GM12878 (cell line): ENCODE data around the gene PTPRQ. TPM values are rescaled to one million over a fixed set of nuclear protein-coding genes. Genes with fewer than 3 reads are reported as not detected.

ENCODE experiments used
- ATAC-seq: fragments of 200-7000 bp; cut with Tn5 transposase; 3 replicates; pipeline ENCODE4 v1.9.1; 2020; ENCODE audit warnings: mild to moderate bottlenecking, moderate library complexity
- BruUV-seq: library from RNA; stranded (reverse); fragments of 400-500 nt; replicated peaks from 2 replicates; lab custom pipeline; 2021; lab: Mats Ljungman, UMichigan
- CTCF ChIA-PET: fragments of 300-600 bp; sonication (Branson Sonifier 250); formaldehyde crosslinking; extraction: SDS; loops from one replicate; lab custom pipeline; 2021; ENCODE audit warnings: inconsistent platforms; lab: Yijun Ruan, JAX
- POLR2A ChIA-PET: fragments of 350-600 bp; formaldehyde crosslinking; extraction: SDS; loops from one replicate; lab custom pipeline; 2021; ENCODE audit warnings: inconsistent platforms; lab: Charles Lee
- RAD21 ChIA-PET: fragments of 300-600 bp; sonication (Branson Sonifier 250); formaldehyde crosslinking; loops from one replicate; lab custom pipeline; 2023; ENCODE audit warnings: antibody characterized with exemption; ENCODE audit not compliant: unreplicated experiment; lab: Charles Lee
- SMC1A ChIA-PET: fragments of 300-600 bp; sonication (Branson Sonifier 250); formaldehyde crosslinking; loops from one replicate; lab custom pipeline; 2023; ENCODE audit not compliant: unreplicated experiment, uncharacterized antibody; lab: Charles Lee
- DNase-seq: peaks from one replicate; pipeline ENCODE4 v3.0.0-alpha.2; 2011; ENCODE audit warnings: low read depth, low spot score
- FAIRE-seq: peaks from 3 replicates; lab custom pipeline; 2011; peaks lifted over from hg19 to GRCh38; lab: Jason Lieb, UNC
- H2AFZ ChIP-seq: 2 replicates; pipeline ENCODE4 v1.6.0; 2011; ENCODE audit warnings: low read depth, low read length, control low read depth; ENCODE audit not compliant: control insufficient read depth
- H3K27ac ChIP-seq: 2 replicates; pipeline ENCODE4 v1.5.1; 2011; ENCODE audit warnings: control low read depth; ENCODE audit not compliant: control insufficient read depth, insufficient read depth
- H3K27me3 ChIP-seq, 2 experiments: replicated peaks in 1 of 2; 2 replicates each; pipeline versions ENCODE4 v1.6.0 to v1.6.1; 2011; ENCODE audit warnings: low read length in 1 of 2; ENCODE audit not compliant: control insufficient read depth in 2 of 2, insufficient read depth in 2 of 2
- H3K36me3 ChIP-seq, 2 experiments: 2 replicates each; pipeline ENCODE4 v1.5.1; 2011; ENCODE audit warnings: low read length in 1 of 2; ENCODE audit not compliant: control insufficient read depth in 2 of 2, insufficient read depth in 2 of 2
- H3K4me1 ChIP-seq: 2 replicates; pipeline ENCODE4 v1.6.1; 2011; ENCODE audit warnings: mild to moderate bottlenecking, low read length, moderate library complexity, mixed read lengths; ENCODE audit not compliant: control insufficient read depth, insufficient read depth
- H3K4me2 ChIP-seq: 2 replicates; pipeline ENCODE4 v1.6.0; 2011; ENCODE audit warnings: control low read depth; ENCODE audit not compliant: control insufficient read depth, insufficient read depth
- H3K4me3 ChIP-seq: fragments of 200-600 bp; sonication (generic); 2 replicates; pipeline ENCODE4 v1.5.1; 2016
- H3K79me2 ChIP-seq: 2 replicates; pipeline ENCODE4 v1.6.0; 2011; ENCODE audit warnings: low read length; ENCODE audit not compliant: control insufficient read depth, insufficient read depth
- H3K9ac ChIP-seq: 2 replicates; pipeline ENCODE4 v1.8.0; 2011; ENCODE audit warnings: low read length, control low read depth, mixed read lengths; ENCODE audit not compliant: control insufficient read depth, insufficient read depth
- H3K9me3 ChIP-seq: replicated peaks from 3 replicates; pipeline ENCODE4 v1.5.1; 2011; ENCODE audit warnings: mild to moderate bottlenecking, low read length; ENCODE audit not compliant: control insufficient read depth, insufficient read depth
- H4K20me1 ChIP-seq: 2 replicates; pipeline ENCODE4 v1.6.0; 2011; ENCODE audit not compliant: control insufficient read depth, insufficient read depth
- ASH2L ChIP-seq: fragments of 300-600, 200-600 bp; sonication (generic); IDR thresholded peaks from 2 replicates; pipeline ENCODE4 v1.6.1; 2017; ENCODE audit warnings: low read depth, mild to moderate bottlenecking, borderline replicate concordance
- CBX5 ChIP-seq: sonication (generic); IDR thresholded peaks from 2 replicates; pipeline ENCODE4 v1.6.1; 2016; ENCODE audit warnings: low read depth, moderate library complexity, mild to moderate bottlenecking, inconsistent platforms
- E2F4 ChIP-seq: IDR thresholded peaks from 2 replicates; pipeline ENCODE4 v1.6.1; 2012; ENCODE audit warnings: low read depth, low read length, improper control_type of control experiment
- IRF5 ChIP-seq: fragments of 450-650 bp; IDR thresholded peaks from 2 replicates; pipeline ENCODE4 v1.6.1; 2017; ENCODE audit warnings: borderline replicate concordance
- SUZ12 ChIP-seq: fragments of 200-600 bp; sonication (generic); IDR thresholded peaks from one replicate; pipeline ENCODE4 v1.6.1; 2018; ENCODE audit warnings: antibody characterized with exemption, mild to moderate bottlenecking; ENCODE audit not compliant: unreplicated experiment
- YBX1 ChIP-seq: fragments of 450-650 bp; IDR thresholded peaks from 2 replicates; pipeline ENCODE4 v1.6.1; 2016; ENCODE audit warnings: antibody characterized with exemption
- ZBTB40 ChIP-seq: fragments of 450-650 bp; IDR thresholded peaks from 2 replicates; pipeline ENCODE4 v1.6.1; 2016; ENCODE audit warnings: mild to moderate bottlenecking, moderate library complexity, borderline replicate concordance
- ZNF217 ChIP-seq: fragments of 450-650 bp; IDR thresholded peaks from 2 replicates; pipeline ENCODE4 v1.6.1; 2017; ENCODE audit warnings: antibody characterized with exemption, mild to moderate bottlenecking
- ZNF384 ChIP-seq: IDR thresholded peaks from 2 replicates; pipeline ENCODE4 v1.6.1; 2012; ENCODE audit warnings: low read depth, mild to moderate bottlenecking, low read length, improper control_type of control experiment, borderline replicate concordance
- WGBS: methylation state at CpG from one replicate; pipeline ENCODE4 v1.1.6; 2016; ENCODE audit warnings: low lambda C conversion rate; ENCODE audit not compliant: insufficient replicate concordance, insufficient coverage; ENCODE audit errors: missing lambda C conversion rate; 5-methylcytosine and 5-hydroxymethylcytosine counted together
- in situ Hi-C: fragments of 300-500 bp; cut with MboI; formaldehyde crosslinking; loops from 9 replicates; pipeline ENCODE4 v1.14.3; 2018; ENCODE audit warnings: mixed read lengths
- intact Hi-C: fragments of 100-400 bp; cut with micrococcal nuclease; formaldehyde crosslinking; loops from one replicate; pipeline ENCODE4 v1.14.2; 2022; ENCODE audit not compliant: unreplicated experiment
- polyA plus RNA-seq, 11 experiments: library from polyadenylated mRNA; depleted of rRNA in 4 of 11; unstranded in 6 of 11; stranded (reverse) in 5 of 11; fragments of >200 nt; fragmentation: Nextera tagmentation in 4 of 11; fragmentation: Illumina TruSeq in 1 of 11; extraction: Ambion mirVana in 4 of 11; extraction: Trizol in 1 of 11; gene quantifications; 1 replicate in 1 of 11; 2 replicates in 10 of 11; pipeline versions ENCODE4 v1.2.1 to v1.2.3, GENCODE V29; 2011 to 2016; ENCODE audit warnings: inconsistent platforms in 2 of 11, missing spikeins in 2 of 11, low read depth in 1 of 11
- total RNA-seq, 4 experiments: library from RNA; depleted of rRNA in 3 of 4; stranded (reverse); fragments of >200 nt in 3 of 4; fragmentation: Illumina TruSeq in 1 of 4; extraction: Trizol in 1 of 4; gene quantifications; 2 replicates each; pipeline versions ENCODE4 v1.2.1 to v1.2.3, GENCODE V29; 2013 to 2021

PTPRQ gene
- total and polyA plus RNA-seq, 10 of the 15 experiments (the other 5 are each of a cell fraction or from before 2014, with no cell fraction given) = 0.01 TPM; not detected in 9

GRCh38 chr12:80677994-80678393 lies 234.0 kb downstream of the PTPRQ start:
- in situ Hi-C loops (no loop called here), intact Hi-C loops (no loop called here)
- ATAC-seq = no peak

GRCh38 chr12:80679346-80680131 lies 235.5 kb downstream of the PTPRQ start:
- no peak overlapping the region for H3K9ac ChIP-seq
- no peaks in the 10 kb centered on the region for H4K20me1 ChIP-seq
- CTCF ChIA-PET = interaction anchor here (0.7 to 2.1 kb wide), 2 partner anchors 31 to 168 kb away, joined by 3 to 10 read pairs; no protein-coding TSS in a partner anchor
- POLR2A ChIA-PET = no interaction called here
- no peak for ATAC-seq
- no peak overlapping the region for H3K27ac ChIP-seq
- H3K36me3 ChIP-seq = no peaks in the 10 kb centered on the region
- intact Hi-C loops = no loop called here
- SMC1A ChIA-PET = no interaction called here
- no peaks in the 10 kb centered on the region for H3K27me3 ChIP-seq
- H3K79me2 ChIP-seq = no peaks in the 10 kb centered on the region
- BruUV-seq = no TSS peak
- RAD21 ChIA-PET = no interaction called here
- DNase-seq = no peak
- no peak overlapping the region for H2AFZ ChIP-seq
- WGBS = 63% methylated on average over 3 of the region's 3 CpGs
- in situ Hi-C loops = no loop called here
- H3K4me1 ChIP-seq = no peaks in the 10 kb centered on the region
- no peaks in the 10 kb centered on the region for H3K9me3 ChIP-seq
- FAIRE-seq = no peak
- H3K4me3 ChIP-seq = no peak overlapping the region
- no peak overlapping the region for H3K4me2 ChIP-seq
- no peak for TF ChIP-seq YBX1
- no peak for TF ChIP-seq ZNF384
- TF ChIP-seq ZBTB40 = no peak
- TF ChIP-seq E2F4 = no peak
- TF ChIP-seq CBX5 = no peak
- TF ChIP-seq IRF5 = no peak
- no peak for TF ChIP-seq ASH2L

More at GRCh38 chr12:80677994-80678393, 234.0 kb downstream of the PTPRQ start:
- no peak overlapping the region for H2AFZ ChIP-seq
- TF ChIP-seq SUZ12 (no peak), ZNF217 (no peak)
- TF ChIP-seq, all 136 proteins: peak for 0
- ChIA-PET SMC1A (interaction anchor here (0.6 to 1.5 kb wide), 2 partner anchors 23 to 45 kb away, joined by 3 to 4 read pairs; no protein-coding TSS in a partner anchor), CTCF (interaction anchor here (0.9 to 2.1 kb wide), 2 partner anchors 16 to 33 kb away, joined by 3 to 10 read pairs; no protein-coding TSS in a partner anchor), RAD21 (no interaction called here), POLR2A (no interaction called here)
- H3K79me2 ChIP-seq = no peaks in the 10 kb centered on the region
- no peak overlapping the region for H3K4me2 ChIP-seq
- no peaks in the 10 kb centered on the region for H3K27me3 ChIP-seq
- H3K9me3 ChIP-seq = no peaks in the 10 kb centered on the region
- no TSS peak for BruUV-seq
- no peaks in the 10 kb centered on the region for H3K4me1 ChIP-seq
- no peak overlapping the region for H3K27ac ChIP-seq
- no peaks in the 10 kb centered on the region for H3K36me3 ChIP-seq
- no peak for DNase-seq
- FAIRE-seq = no peak
- no peaks in the 10 kb centered on the region for H4K20me1 ChIP-seq
- H3K4me3 ChIP-seq = no peak overlapping the region
- 92% methylated on average over 1 of the region's 1 CpG for WGBS
- H3K9ac ChIP-seq = no peak overlapping the region
